Colonic mucosa (tissue), 4 donors: ENCODE measurements around the gene RRAGA. TPM values are rescaled to one million over a fixed set of nuclear protein-coding genes. Genes with fewer than 3 reads are reported as not detected.
"Not testable (repeated sequence)": the region's sequence is repeated elsewhere in the genome, so short reads cannot be mapped to it uniquely, and the experiment has no call there.

Source experiments
- DNase-seq: peaks from one replicate; pipeline ENCODE4 v3.0.0-alpha.2; 2020
- H3K27ac ChIP-seq: fragments of 200-600 bp; one replicate; pipeline ENCODE4 v1.8.0; 2021
- H3K27me3 ChIP-seq: fragments of 200-600 bp; one replicate; pipeline ENCODE4 v1.8.0; 2021
- H3K36me3 ChIP-seq: fragments of 200-600 bp; one replicate; pipeline ENCODE4 v1.8.0; 2021
- H3K4me1 ChIP-seq: fragments of 200-600 bp; one replicate; pipeline ENCODE4 v1.8.0; 2021; ENCODE audit warnings: mild to moderate bottlenecking
- H3K4me3 ChIP-seq: fragments of 200-600 bp; one replicate; pipeline ENCODE4 v1.8.0; 2021
- H3K9ac ChIP-seq, 2 donors: one replicate each; pipeline ENCODE4 v1.7.0; 2013; ENCODE audit warnings: control low read depth in 2 of 2, low read depth in 2 of 2, low read length in 2 of 2
- H3K9me3 ChIP-seq: fragments of 200-600 bp; one replicate; pipeline ENCODE4 v1.8.0; 2021
- intact Hi-C: fragments of 100-400 bp; cut with DNase I; formaldehyde crosslinking; loops from one replicate; pipeline ENCODE4 v1.14.1; 2022
- total RNA-seq, 2 donors: library from RNA; stranded (reverse); fragmentation: NEBNext Ultra II Directional in 1 of 2; extraction: Animal tissue kit (Norgen Biotek cat#: 25700) in 1 of 2; gene quantifications; one replicate each; pipeline ENCODE4 v1.2.1, GENCODE V29; 2021
- TF ChIP-seq, protein P1 (sequence below): fragments of 200-600 bp; IDR thresholded peaks from one replicate; pipeline ENCODE4 v1.8.0; 2022; ENCODE audit warnings: antibody characterized with exemption, mild to moderate bottlenecking
- donor health status: healthy.
- donor health status: DM: no; HTN: no; CAD: no.
- donor health status: DM: no; HTN: no; CAD: no.

RRAGA gene
- total RNA-seq, 2 donors from 2014 or later = 66.2 to 71.2 TPM

DNA sequence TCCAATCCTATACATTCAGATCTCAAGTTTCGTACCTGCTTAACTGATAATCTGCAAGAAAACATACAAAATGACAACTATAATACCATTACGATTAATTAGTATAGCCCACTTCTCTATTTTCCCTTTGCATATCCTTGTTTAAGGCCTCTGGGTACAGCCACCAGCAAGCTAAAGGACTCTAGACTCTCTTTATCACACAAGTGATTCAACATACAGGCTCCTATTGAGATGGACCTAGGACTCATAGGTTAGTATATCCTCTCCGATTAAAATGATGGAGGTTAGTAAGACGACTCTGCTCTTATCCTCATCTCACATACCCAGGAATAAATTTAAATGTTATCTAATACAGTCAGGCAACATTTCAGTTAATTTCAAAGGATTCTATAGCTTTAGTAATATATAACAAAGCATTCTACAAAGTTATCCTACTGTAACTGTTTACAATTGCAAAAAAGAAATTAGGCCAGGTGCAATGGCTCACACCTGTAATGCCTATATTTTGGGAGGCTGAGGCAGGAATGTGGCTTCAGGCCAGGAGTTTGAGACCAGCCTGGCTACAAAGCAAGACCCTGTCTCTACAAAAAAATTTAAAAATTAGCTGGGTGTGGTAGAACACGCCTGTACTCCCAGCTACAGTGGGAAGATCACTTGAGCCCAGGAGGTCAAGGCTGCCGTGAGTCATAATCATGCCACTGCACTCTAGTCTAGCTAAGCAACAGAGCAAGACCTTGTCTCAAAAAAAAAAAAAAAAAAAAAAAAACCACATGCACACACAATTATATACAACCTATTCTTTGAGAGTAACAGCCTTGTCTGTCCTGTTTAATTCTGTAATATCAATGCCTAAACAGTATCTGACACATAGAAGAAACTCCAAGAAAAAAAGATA lies 38.1 kb downstream of the RRAGA start:
- Histone ChIP-seq H3K9ac (no peak overlapping the region), H3K4me3 (no peak overlapping the region), H3K9me3 (no peaks in the 10 kb centered on the region), H3K27me3 (no peaks in the 10 kb centered on the region), H3K27ac (no peak overlapping the region), H3K36me3 (no peaks in the 10 kb centered on the region), H3K4me1 (no peaks in the 10 kb centered on the region)
- intact Hi-C loops = loop anchor here (10.0 kb wide), 3 partner anchors 87 to 367 kb away; no protein-coding TSS in a partner anchor
- DNase-seq = no peak
- TF ChIP-seq, protein P1, sequence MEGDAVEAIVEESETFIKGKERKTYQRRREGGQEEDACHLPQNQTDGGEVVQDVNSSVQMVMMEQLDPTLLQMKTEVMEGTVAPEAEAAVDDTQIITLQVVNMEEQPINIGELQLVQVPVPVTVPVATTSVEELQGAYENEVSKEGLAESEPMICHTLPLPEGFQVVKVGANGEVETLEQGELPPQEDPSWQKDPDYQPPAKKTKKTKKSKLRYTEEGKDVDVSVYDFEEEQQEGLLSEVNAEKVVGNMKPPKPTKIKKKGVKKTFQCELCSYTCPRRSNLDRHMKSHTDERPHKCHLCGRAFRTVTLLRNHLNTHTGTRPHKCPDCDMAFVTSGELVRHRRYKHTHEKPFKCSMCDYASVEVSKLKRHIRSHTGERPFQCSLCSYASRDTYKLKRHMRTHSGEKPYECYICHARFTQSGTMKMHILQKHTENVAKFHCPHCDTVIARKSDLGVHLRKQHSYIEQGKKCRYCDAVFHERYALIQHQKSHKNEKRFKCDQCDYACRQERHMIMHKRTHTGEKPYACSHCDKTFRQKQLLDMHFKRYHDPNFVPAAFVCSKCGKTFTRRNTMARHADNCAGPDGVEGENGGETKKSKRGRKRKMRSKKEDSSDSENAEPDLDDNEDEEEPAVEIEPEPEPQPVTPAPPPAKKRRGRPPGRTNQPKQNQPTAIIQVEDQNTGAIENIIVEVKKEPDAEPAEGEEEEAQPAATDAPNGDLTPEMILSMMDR = no peak

DNA sequence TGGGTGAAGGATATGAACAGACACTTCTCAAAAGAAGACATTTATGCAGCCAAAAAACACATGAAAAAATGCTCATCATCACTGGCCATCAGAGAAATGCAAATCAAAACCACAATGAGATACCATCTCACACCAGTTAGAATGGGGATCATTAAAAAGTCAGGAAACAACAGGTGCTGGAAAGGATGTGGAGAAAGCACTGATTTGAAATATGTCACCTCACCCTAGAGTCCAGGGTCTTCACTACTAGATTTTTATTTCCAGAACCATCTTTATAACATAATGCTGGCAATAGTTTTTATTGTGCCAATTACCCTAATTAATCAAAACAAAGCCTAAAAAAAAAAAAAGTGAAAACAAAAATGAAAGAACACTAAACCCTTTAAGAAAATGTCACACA lies 48.2 kb downstream of the RRAGA start:
- H3K4me3 ChIP-seq, H3K27ac ChIP-seq, H3K36me3 ChIP-seq, intact Hi-C loops, H3K27me3 ChIP-seq, H3K9ac ChIP-seq, DNase-seq, H3K4me1 ChIP-seq, H3K9me3 ChIP-seq: not testable (repeated sequence)

Other genes starting within 250 kb of the RRAGA start
- gene SAXO1, start 16.2 kb upstream of the RRAGA start, total RNA-seq = not detected
- gene HAUS6, start 53.5 kb downstream of the RRAGA start, total RNA-seq = 10 to 100 TPM in 1 of 2 donors, 1 to 10 TPM in 1; 9.2 to 11.8 TPM
- 10 to 100 TPM; 58.1 to 88.0 TPM for gene PLIN2, start 78.1 kb downstream of the RRAGA start, total RNA-seq
- 10 to 100 TPM; 56.4 to 91.4 TPM for gene DENND4C, start 181.3 kb downstream of the RRAGA start, total RNA-seq